IMR-90 (cell line): Measurements from ENCODE around the gene KLK12. TPM values are rescaled to one million over a fixed set of nuclear protein-coding genes. Genes with fewer than 3 reads are reported as not detected.

Experiments used
- ATAC-seq: fragments of 200-7000 bp; cut with Tn5 transposase; 2 replicates; pipeline ENCODE4 v1.9.1; 2020; ENCODE audit warnings: low read depth, mild to moderate bottlenecking, moderate library complexity
- BruUV-seq: library from RNA; stranded (reverse); fragments of 400-500 nt; replicated peaks from 2 replicates; lab custom pipeline; 2021; lab: Mats Ljungman, UMichigan
- CTCF ChIA-PET: fragments of 300-600 bp; formaldehyde crosslinking; extraction: SDS; loops from one replicate; lab custom pipeline; 2021; ENCODE audit warnings: antibody characterized with exemption; lab: Yijun Ruan, JAX
- POLR2A ChIA-PET: fragments of 300-600 bp; sonication (Branson Sonifier 250); formaldehyde crosslinking; loops from one replicate; lab custom pipeline; 2022; ENCODE audit warnings: antibody characterized with exemption; ENCODE audit not compliant: unreplicated experiment; lab: Charles Lee
- DNase-seq: peaks from one replicate; pipeline ENCODE4 v3.0.0; 2013
- H2AFZ ChIP-seq: replicated peaks from 2 replicates; pipeline ENCODE3; 2013; ENCODE audit warnings: low read length, mild to moderate bottlenecking; ENCODE audit not compliant: poor library complexity
- H2AK5ac ChIP-seq: 2 replicates; pipeline ENCODE4 v1.6.1; 2013; ENCODE audit warnings: low read depth, low read length, inconsistent platforms
- H2AK9ac ChIP-seq: replicated peaks from 2 replicates; pipeline ENCODE3; 2013; ENCODE audit warnings: mild to moderate bottlenecking, low read depth, low read length, moderate library complexity; ENCODE audit not compliant: poor library complexity
- H2BK120ac ChIP-seq: 2 replicates; pipeline ENCODE4 v1.6.1; 2013; ENCODE audit warnings: low read depth, low read length, inconsistent platforms
- H2BK15ac ChIP-seq: 3 replicates; pipeline ENCODE4 v1.6.1; 2013; ENCODE audit warnings: low read depth, low read length, inconsistent platforms
- H2BK20ac ChIP-seq: 2 replicates; pipeline ENCODE4 v1.6.1; 2013; ENCODE audit warnings: low read depth, mild to moderate bottlenecking, inconsistent platforms, low read length, moderate library complexity
- H2BK5ac ChIP-seq: 2 replicates; pipeline ENCODE4 v1.6.1; 2013; ENCODE audit warnings: mild to moderate bottlenecking, low read depth, low read length, inconsistent platforms; ENCODE audit not compliant: poor library complexity, severe bottlenecking
- H3K14ac ChIP-seq: replicated peaks from 2 replicates; pipeline ENCODE4 v1.6.1; 2013; ENCODE audit warnings: low read depth, low read length, inconsistent platforms
- H3K18ac ChIP-seq: 2 replicates; pipeline ENCODE4 v1.6.1; 2013; ENCODE audit warnings: low read depth, low read length, control low read depth
- H3K23ac ChIP-seq: 2 replicates; pipeline ENCODE4 v1.6.1; 2013; ENCODE audit warnings: low read depth, low read length, inconsistent platforms
- H3K27ac ChIP-seq: 2 replicates; pipeline ENCODE4 v1.5.1; 2013; ENCODE audit warnings: mild to moderate bottlenecking, control low read depth, low read length; ENCODE audit not compliant: insufficient read depth
- H3K27me3 ChIP-seq: 2 replicates; pipeline ENCODE4 v1.6.1; 2013; ENCODE audit warnings: low read length; ENCODE audit not compliant: control insufficient read depth, insufficient read depth
- H3K36me3 ChIP-seq: 2 replicates; pipeline ENCODE4 v1.6.1; 2013; ENCODE audit warnings: low read length, mixed read lengths; ENCODE audit not compliant: control insufficient read depth, insufficient read depth
- H3K4ac ChIP-seq: 2 replicates; pipeline ENCODE4 v1.6.1; 2013; ENCODE audit warnings: low read depth, low read length, inconsistent platforms
- H3K4me1 ChIP-seq: 2 replicates; pipeline ENCODE4 v1.6.1; 2013; ENCODE audit warnings: low read length, mixed read lengths; ENCODE audit not compliant: control insufficient read depth, insufficient read depth
- H3K4me2 ChIP-seq: 2 replicates; pipeline ENCODE4 v1.6.1; 2013; ENCODE audit warnings: low read depth, mild to moderate bottlenecking, control low read depth, low read length, moderate library complexity
- H3K4me3 ChIP-seq: 2 replicates; pipeline ENCODE4 v1.5.1; 2013; ENCODE audit warnings: low read depth, mild to moderate bottlenecking, control low read depth, low read length, moderate library complexity; ENCODE audit not compliant: insufficient read depth
- H3K56ac ChIP-seq: 2 replicates; pipeline ENCODE4 v1.6.1; 2013; ENCODE audit warnings: low read length, inconsistent platforms; ENCODE audit not compliant: insufficient read depth; ENCODE audit errors: extremely low read depth
- H3K79me1 ChIP-seq, 2 experiments: 2 replicates each; pipeline ENCODE4 v1.6.1; 2013; ENCODE audit warnings: low read length in 2 of 2, inconsistent platforms in 1 of 2, low read depth in 1 of 2
- H3K9ac ChIP-seq: 2 replicates; pipeline ENCODE4 v1.6.1; 2013; ENCODE audit warnings: low read depth, low read length, control low read depth
- H3K9me1 ChIP-seq: 2 replicates; pipeline ENCODE4 v1.6.1; 2013; ENCODE audit warnings: low read length, inconsistent platforms; ENCODE audit not compliant: insufficient read depth
- H3K9me3 ChIP-seq: 2 replicates; pipeline ENCODE4 v1.6.1; 2013; ENCODE audit warnings: low read length; ENCODE audit not compliant: control insufficient read depth, insufficient read depth
- H4K20me1 ChIP-seq: 2 replicates; pipeline ENCODE4 v1.6.1; 2013; ENCODE audit warnings: low read length, inconsistent platforms; ENCODE audit not compliant: insufficient read depth
- H4K5ac ChIP-seq: 2 replicates; pipeline ENCODE4 v1.6.1; 2013; ENCODE audit warnings: mild to moderate bottlenecking, low read depth, low read length, control low read depth
- H4K8ac ChIP-seq, 2 experiments: 2 replicates each; pipeline ENCODE4 v1.6.1; 2013; ENCODE audit warnings: low read depth in 2 of 2, low read length in 2 of 2, control low read depth in 1 of 2, inconsistent platforms in 1 of 2
- H4K91ac ChIP-seq: 2 replicates; pipeline ENCODE4 v1.6.1; 2013; ENCODE audit warnings: low read depth, low read length, inconsistent platforms; ENCODE audit not compliant: insufficient read depth
- CEBPB ChIP-seq: IDR thresholded peaks from 2 replicates; pipeline ENCODE4 v1.6.1; 2012; ENCODE audit warnings: low read depth, low read length, improper control_type of control experiment
- CHD1 ChIP-seq: IDR thresholded peaks from 2 replicates; pipeline ENCODE4 v1.6.1; 2012; ENCODE audit warnings: low read depth, low read length, improper control_type of control experiment
- FOS ChIP-seq: fragments of 150-350 bp; IDR thresholded peaks from 2 replicates; pipeline ENCODE4 v1.6.1; 2016; ENCODE audit warnings: low read depth, low read length
- MAFK ChIP-seq: IDR thresholded peaks from 2 replicates; pipeline ENCODE4 v1.6.1; 2012; ENCODE audit warnings: low read depth, low read length, improper control_type of control experiment
- MAZ ChIP-seq: IDR thresholded peaks from 2 replicates; pipeline ENCODE4 v1.6.1; 2012; ENCODE audit warnings: low read depth, mild to moderate bottlenecking, low read length, improper control_type of control experiment, moderate library complexity, borderline replicate concordance
- MXI1 ChIP-seq: IDR thresholded peaks from 2 replicates; pipeline ENCODE4 v1.6.1; 2012; ENCODE audit warnings: low read depth, mild to moderate bottlenecking, low read length, moderate library complexity, borderline replicate concordance
- NFE2L2 ChIP-seq: fragments of 150-350 bp; IDR thresholded peaks from 2 replicates; pipeline ENCODE4 v1.6.1; 2016; ENCODE audit warnings: low read depth, mild to moderate bottlenecking, low read length
- POLR2A ChIP-seq: IDR thresholded peaks from 2 replicates; pipeline ENCODE4 v1.6.1; 2012; ENCODE audit warnings: mild to moderate bottlenecking, low read depth, low read length
- RAD21 ChIP-seq: IDR thresholded peaks from 2 replicates; pipeline ENCODE4 v1.6.1; 2012; ENCODE audit warnings: low read length, improper control_type of control experiment
- RCOR1 ChIP-seq: IDR thresholded peaks from 2 replicates; pipeline ENCODE4 v1.6.1; 2012; ENCODE audit warnings: mild to moderate bottlenecking, low read length, improper control_type of control experiment; ENCODE audit not compliant: insufficient replicate concordance
- RFX5 ChIP-seq: IDR thresholded peaks from 2 replicates; pipeline ENCODE4 v1.8.0; 2012; ENCODE audit warnings: low read depth, mild to moderate bottlenecking, low read length, moderate library complexity
- SMC3 ChIP-seq: fragments of 150-350 bp; IDR thresholded peaks from 2 replicates; pipeline ENCODE4 v1.6.1; 2016; ENCODE audit warnings: low read depth, mild to moderate bottlenecking, antibody characterized with exemption, low read length, moderate library complexity
- WGBS, 2 experiments: methylation state at CpG; one replicate each; pipeline versions ENCODE4 v1.1.5 to v1.1.7; 2013; ENCODE audit warnings: missing lambda C conversion rate in 2 of 2; ENCODE audit not compliant: insufficient read length in 1 of 2; ENCODE audit errors: extremely low coverage in 2 of 2; 5-methylcytosine and 5-hydroxymethylcytosine counted together
- dilution Hi-C: fragments of 300-500 bp; cut with HindIII; formaldehyde crosslinking; loops from one replicate; pipeline ENCODE4 v1.14.3; 2018; ENCODE audit warnings: low sequenced_read_pairs; ENCODE audit not compliant: unreplicated experiment
- in situ Hi-C: fragments of 300-500 bp; cut with MboI; formaldehyde crosslinking; loops from 3 replicates; pipeline ENCODE4 v1.14.3; 2019; ENCODE audit warnings: low sequenced_read_pairs, inconsistent platforms, mixed read lengths
- intact Hi-C: fragments of 100-400 bp; cut with micrococcal nuclease; formaldehyde crosslinking; loops from 2 replicates; pipeline ENCODE4 v1.10.0; 2022
- polyA plus RNA-seq, 3 experiments: library from polyadenylated mRNA; depleted of rRNA; stranded (reverse); fragments of >200 nt; gene quantifications; 2 replicates each; pipeline ENCODE4 v1.2.3, GENCODE V29; 2012; ENCODE audit warnings: low replicate concordance in 1 of 3
- total RNA-seq: library from RNA; depleted of rRNA; stranded (reverse); fragments of >200 nt; gene quantifications from 2 replicates; pipeline ENCODE4 v1.2.3, GENCODE V29; 2012
- TF ChIP-seq, protein P1 (sequence below): fragments of 150-350 bp; IDR thresholded peaks from 2 replicates; pipeline ENCODE4 v1.6.1; 2016; ENCODE audit warnings: low read depth, mild to moderate bottlenecking, low read length, moderate library complexity, borderline replicate concordance
- TF ChIP-seq, protein P2 (sequence below): fragments of 150-350 bp; IDR thresholded peaks from 2 replicates; pipeline ENCODE4 v1.6.1; 2017; ENCODE audit warnings: mild to moderate bottlenecking, antibody characterized with exemption, low read length, low read depth
- TF ChIP-seq, protein P3 (sequence below): conservative IDR thresholded peaks from 2 replicates; pipeline ENCODE4 v1.5.1; 2012; ENCODE audit warnings: mild to moderate bottlenecking, low read depth, low read length, improper control_type of control experiment

Gene KLK12
- total and polyA plus RNA-seq, 2 of the 4 experiments (the other 2 are of a cell fraction), result not detected

DNA sequence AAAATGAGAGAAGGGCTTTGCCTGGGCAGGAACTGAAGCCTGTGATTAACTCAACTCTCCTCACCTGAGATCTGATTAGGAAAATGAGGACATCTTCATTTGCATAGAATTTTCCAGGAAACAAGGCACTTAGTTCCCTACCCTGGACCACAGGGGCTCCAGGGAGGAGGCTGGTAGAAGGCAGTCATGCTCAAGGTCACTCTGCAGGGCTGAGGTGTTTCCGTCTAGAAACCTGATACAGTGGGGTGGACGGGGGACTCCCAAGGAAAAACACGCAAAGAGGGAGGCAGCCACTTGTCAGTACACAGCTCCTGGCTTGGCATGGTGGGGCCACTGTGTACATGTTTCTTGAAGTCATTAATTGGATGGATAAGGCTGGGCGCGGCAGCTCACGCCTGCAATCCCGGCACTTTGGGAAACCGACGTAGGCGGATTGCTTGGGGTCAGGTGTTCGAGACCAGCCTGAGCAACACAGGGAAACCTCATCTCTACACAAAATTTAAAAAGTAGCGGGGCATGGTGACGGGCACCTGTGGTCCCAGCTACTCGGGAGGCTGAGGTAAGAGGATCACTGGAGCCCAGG, 41.9 kb upstream of the KLK12 start:
- no peak overlapping the region for H3K4ac ChIP-seq
- no peak overlapping the region for H4K8ac ChIP-seq
- no peak overlapping the region for H3K4me3 ChIP-seq
- no peaks in the 10 kb centered on the region for H3K9me1 ChIP-seq
- no peak overlapping the region for H3K56ac ChIP-seq
- intact Hi-C loops (no loop called here), in situ Hi-C loops (no loop called here), dilution Hi-C loops (no loop called here)
- ChIA-PET CTCF (no interaction called here), POLR2A (no interaction called here)
- H3K18ac ChIP-seq, result no peak overlapping the region
- H3K14ac ChIP-seq, result no peak overlapping the region
- no peak overlapping the region for H2AK5ac ChIP-seq
- DNase-seq, result no peak
- no peaks in the 10 kb centered on the region for H4K20me1 ChIP-seq
- WGBS, 2 experiments, result 16% methylated on average over 3 of the region's 14 CpGs; no CpG with 5 or more reads in 1 of the 2 experiments
- H3K27ac ChIP-seq, result no peak overlapping the region
- H2AK9ac ChIP-seq, result no peak overlapping the region
- H3K27me3 ChIP-seq, result no peaks in the 10 kb centered on the region
- no peak overlapping the region for H4K5ac ChIP-seq
- no peak overlapping the region for H2BK120ac ChIP-seq
- H2BK20ac ChIP-seq, result no peak overlapping the region
- TF ChIP-seq RCOR1, result no peak
- TF ChIP-seq NFE2L2, result no peak
- no peak for TF ChIP-seq FOS
- TF ChIP-seq, protein P1, sequence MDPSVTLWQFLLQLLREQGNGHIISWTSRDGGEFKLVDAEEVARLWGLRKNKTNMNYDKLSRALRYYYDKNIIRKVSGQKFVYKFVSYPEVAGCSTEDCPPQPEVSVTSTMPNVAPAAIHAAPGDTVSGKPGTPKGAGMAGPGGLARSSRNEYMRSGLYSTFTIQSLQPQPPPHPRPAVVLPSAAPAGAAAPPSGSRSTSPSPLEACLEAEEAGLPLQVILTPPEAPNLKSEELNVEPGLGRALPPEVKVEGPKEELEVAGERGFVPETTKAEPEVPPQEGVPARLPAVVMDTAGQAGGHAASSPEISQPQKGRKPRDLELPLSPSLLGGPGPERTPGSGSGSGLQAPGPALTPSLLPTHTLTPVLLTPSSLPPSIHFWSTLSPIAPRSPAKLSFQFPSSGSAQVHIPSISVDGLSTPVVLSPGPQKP, result no peak
- no peak for TF ChIP-seq MAFK
- no peak for TF ChIP-seq MAZ
- TF ChIP-seq SMC3, result no peak
- no peak for TF ChIP-seq MXI1
- TF ChIP-seq, protein P2, sequence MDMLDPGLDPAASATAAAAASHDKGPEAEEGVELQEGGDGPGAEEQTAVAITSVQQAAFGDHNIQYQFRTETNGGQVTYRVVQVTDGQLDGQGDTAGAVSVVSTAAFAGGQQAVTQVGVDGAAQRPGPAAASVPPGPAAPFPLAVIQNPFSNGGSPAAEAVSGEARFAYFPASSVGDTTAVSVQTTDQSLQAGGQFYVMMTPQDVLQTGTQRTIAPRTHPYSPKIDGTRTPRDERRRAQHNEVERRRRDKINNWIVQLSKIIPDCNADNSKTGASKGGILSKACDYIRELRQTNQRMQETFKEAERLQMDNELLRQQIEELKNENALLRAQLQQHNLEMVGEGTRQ, result no peak
- no peak for TF ChIP-seq RFX5
- TF ChIP-seq RAD21, result no peak
- no peak for TF ChIP-seq CEBPB
- TF ChIP-seq CHD1, result no peak
- TF ChIP-seq POLR2A, result no peak
- TF ChIP-seq, protein P3, sequence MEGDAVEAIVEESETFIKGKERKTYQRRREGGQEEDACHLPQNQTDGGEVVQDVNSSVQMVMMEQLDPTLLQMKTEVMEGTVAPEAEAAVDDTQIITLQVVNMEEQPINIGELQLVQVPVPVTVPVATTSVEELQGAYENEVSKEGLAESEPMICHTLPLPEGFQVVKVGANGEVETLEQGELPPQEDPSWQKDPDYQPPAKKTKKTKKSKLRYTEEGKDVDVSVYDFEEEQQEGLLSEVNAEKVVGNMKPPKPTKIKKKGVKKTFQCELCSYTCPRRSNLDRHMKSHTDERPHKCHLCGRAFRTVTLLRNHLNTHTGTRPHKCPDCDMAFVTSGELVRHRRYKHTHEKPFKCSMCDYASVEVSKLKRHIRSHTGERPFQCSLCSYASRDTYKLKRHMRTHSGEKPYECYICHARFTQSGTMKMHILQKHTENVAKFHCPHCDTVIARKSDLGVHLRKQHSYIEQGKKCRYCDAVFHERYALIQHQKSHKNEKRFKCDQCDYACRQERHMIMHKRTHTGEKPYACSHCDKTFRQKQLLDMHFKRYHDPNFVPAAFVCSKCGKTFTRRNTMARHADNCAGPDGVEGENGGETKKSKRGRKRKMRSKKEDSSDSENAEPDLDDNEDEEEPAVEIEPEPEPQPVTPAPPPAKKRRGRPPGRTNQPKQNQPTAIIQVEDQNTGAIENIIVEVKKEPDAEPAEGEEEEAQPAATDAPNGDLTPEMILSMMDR, result no peak
- H3K23ac ChIP-seq, result no peak overlapping the region
- no peaks in the 10 kb centered on the region; the same call in none of the 2 replicates for H3K9me3 ChIP-seq
- no peak overlapping the region for H2BK5ac ChIP-seq
- no peaks in the 10 kb centered on the region for H3K79me1 ChIP-seq
- no peak for ATAC-seq
- no peak overlapping the region for H4K91ac ChIP-seq
- no TSS peak for BruUV-seq
- H3K4me2 ChIP-seq, result no peak overlapping the region
- no peak overlapping the region for H2AFZ ChIP-seq
- no peaks in the 10 kb centered on the region for H3K4me1 ChIP-seq
- H3K36me3 ChIP-seq, result no peaks in the 10 kb centered on the region
- no peak overlapping the region for H3K9ac ChIP-seq
- H2BK15ac ChIP-seq, result no peak overlapping the region
